Measurements from ENCODE around the gene FMO4.
"Not testable (repeated sequence)": the region's sequence is repeated elsewhere in the genome, so short reads cannot be mapped to it uniquely, and the experiment has no call there.

The FMO4 gene

GRCh38 chr1:171384496-171384895 lies 70.5 kb downstream of the FMO4 start:
- no peak for DNase-seq

GRCh38 chr1:171389171-171389570 lies 75.2 kb downstream of the FMO4 start:
- DNase-seq, result no peak

- not testable (repeated sequence) for DNase-seq
Measured at GRCh38 chr1:171390740-171391139, 76.8 kb downstream of the FMO4 start.
